Measurements from ENCODE around the gene ADGRG7.

ADGRG7 gene

GRCh38 chr3:100697723-100698285 lies 88.4 kb downstream of the ADGRG7 start:
- Histone ChIP-seq H3K79me2 (ENCODE audit: control insufficient read depth, insufficient read depth, low read length) (no peaks in the 10 kb centered on the region), H3K4me1 (ENCODE audit: control insufficient read depth, low read depth, low read length) (no peaks in the 10 kb centered on the region), H3K23ac (ENCODE audit: low read length) (no peak overlapping the region), H3K27me3 (ENCODE audit: insufficient read depth, low read length, poor library complexity) (no peaks in the 10 kb centered on the region), H4K5ac (ENCODE audit: low read length) (no peak overlapping the region), H2BK15ac (replicated peaks; ENCODE audit: low read depth) (no peak overlapping the region), H3K18ac (ENCODE audit: low read length) (no peak overlapping the region), H2BK120ac (ENCODE audit: low read depth, low read length) (no peak overlapping the region), H3K36me3 (ENCODE audit: control insufficient read depth, insufficient read depth, low read length) (no peaks in the 10 kb centered on the region), H3K56ac (ENCODE audit: low read length) (peak overlapping the region; percentile 53), H3K79me1 (ENCODE audit: low read length) (no peaks in the 10 kb centered on the region), H3K4me2 (ENCODE audit: low read length) (no peak overlapping the region), H4K8ac (ENCODE audit: low read depth, low read length) (no peak overlapping the region), H2BK5ac (ENCODE audit: low read length) (peak overlapping the region; percentile 2), H3K9ac (ENCODE audit: low read length) (no peak overlapping the region), H3K27ac (ENCODE audit: low read depth, low read length) (peak overlapping the region; percentile 1), H3K4me3 (ENCODE audit: low read length) (no peak overlapping the region), H2AK5ac (ENCODE audit: low read length) (no peak overlapping the region), H3K4ac (ENCODE audit: low read depth, low read length) (no peak overlapping the region)
- DNase-seq = no peak
- WGBS (ENCODE audit: extremely low coverage, insufficient coverage, low lambda C conversion rate) = no CpG with 5 or more reads among the region's 5 CpGs

GRCh38 chr3:100698736-100699135 lies 89.3 kb downstream of the ADGRG7 start:
- Histone ChIP-seq H2BK5ac (ENCODE audit: low read length) (no peak overlapping the region), H2AK5ac (ENCODE audit: low read length) (no peak overlapping the region), H3K4ac (ENCODE audit: low read depth, low read length) (no peak overlapping the region), H3K27ac (ENCODE audit: low read depth, low read length) (peak overlapping the region; percentile 58), H3K56ac (ENCODE audit: low read length) (no peak overlapping the region), H3K9ac (ENCODE audit: low read length) (no peak overlapping the region), H2BK15ac (replicated peaks; ENCODE audit: low read depth) (no peak overlapping the region), H2BK120ac (ENCODE audit: low read depth, low read length) (no peak overlapping the region), H3K4me2 (ENCODE audit: low read length) (no peak overlapping the region), H4K5ac (ENCODE audit: low read length) (no peak overlapping the region), H4K8ac (ENCODE audit: low read depth, low read length) (no peak overlapping the region), H3K18ac (ENCODE audit: low read length) (no peak overlapping the region), H3K79me2 (ENCODE audit: control insufficient read depth, insufficient read depth, low read length) (no peaks in the 10 kb centered on the region), H3K4me1 (ENCODE audit: control insufficient read depth, low read depth, low read length) (no peaks in the 10 kb centered on the region), H3K36me3 (ENCODE audit: control insufficient read depth, insufficient read depth, low read length) (no peaks in the 10 kb centered on the region), H3K27me3 (ENCODE audit: insufficient read depth, low read length, poor library complexity) (no peaks in the 10 kb centered on the region), H3K79me1 (ENCODE audit: low read length) (no peaks in the 10 kb centered on the region), H3K23ac (ENCODE audit: low read length) (no peak overlapping the region), H3K4me3 (ENCODE audit: low read length) (no peak overlapping the region)
- peak; percentile 52 for DNase-seq
- no CpG with 5 or more reads among the region's 3 CpGs for WGBS (ENCODE audit: extremely low coverage, insufficient coverage, low lambda C conversion rate)

- Histone ChIP-seq H3K79me1 (ENCODE audit: low read length) (no peaks in the 10 kb centered on the region), H4K8ac (ENCODE audit: low read depth, low read length) (no peak overlapping the region), H2BK15ac (replicated peaks; ENCODE audit: low read depth) (no peak overlapping the region), H3K27ac (ENCODE audit: low read depth, low read length) (no peak overlapping the region), H2BK5ac (ENCODE audit: low read length) (no peak overlapping the region), H3K9ac (ENCODE audit: low read length) (no peak overlapping the region), H3K27me3 (ENCODE audit: insufficient read depth, low read length, poor library complexity) (no peaks in the 10 kb centered on the region), H3K79me2 (ENCODE audit: control insufficient read depth, insufficient read depth, low read length) (no peaks in the 10 kb centered on the region), H3K4me2 (ENCODE audit: low read length) (no peak overlapping the region), H3K36me3 (ENCODE audit: control insufficient read depth, insufficient read depth, low read length) (no peaks in the 10 kb centered on the region), H3K4ac (ENCODE audit: low read depth, low read length) (no peak overlapping the region), H3K23ac (ENCODE audit: low read length) (no peak overlapping the region), H3K4me1 (ENCODE audit: control insufficient read depth, low read depth, low read length) (no peaks in the 10 kb centered on the region), H2BK120ac (ENCODE audit: low read depth, low read length) (no peak overlapping the region), H4K5ac (ENCODE audit: low read length) (no peak overlapping the region), H2AK5ac (ENCODE audit: low read length) (no peak overlapping the region), H3K18ac (ENCODE audit: low read length) (no peak overlapping the region), H3K56ac (ENCODE audit: low read length) (no peak overlapping the region), H3K4me3 (ENCODE audit: low read length) (no peak overlapping the region)
- no CpG with 5 or more reads among the region's 5 CpGs for WGBS (ENCODE audit: extremely low coverage, insufficient coverage, low lambda C conversion rate)
- DNase-seq = no peak
Observed at GRCh38 chr3:100700708-100701107, 91.3 kb downstream of the ADGRG7 start.

GRCh38 chr3:100702082-100702979 lies 92.9 kb downstream of the ADGRG7 start:
- H3K79me2 ChIP-seq (ENCODE audit: control insufficient read depth, insufficient read depth, low read length) = no peaks in the 10 kb centered on the region
- H2BK120ac ChIP-seq (ENCODE audit: low read depth, low read length) = no peak overlapping the region
- no peak overlapping the region for H2AK5ac ChIP-seq (ENCODE audit: low read length)
- H3K23ac ChIP-seq (ENCODE audit: low read length) = no peak overlapping the region
- no peaks in the 10 kb centered on the region for H3K4me1 ChIP-seq (ENCODE audit: control insufficient read depth, low read depth, low read length)
- no peaks in the 10 kb centered on the region for H3K79me1 ChIP-seq (ENCODE audit: low read length)
- no CpG with 5 or more reads among the region's 4 CpGs for WGBS (ENCODE audit: extremely low coverage, insufficient coverage, low lambda C conversion rate)
- H3K36me3 ChIP-seq (ENCODE audit: control insufficient read depth, insufficient read depth, low read length) = no peaks in the 10 kb centered on the region
- H3K56ac ChIP-seq (ENCODE audit: low read length) = no peak overlapping the region
- no peaks in the 10 kb centered on the region for H3K27me3 ChIP-seq (ENCODE audit: insufficient read depth, low read length, poor library complexity)
- no peak overlapping the region for H3K27ac ChIP-seq (ENCODE audit: low read depth, low read length)
- DNase-seq = no peak
- no peak overlapping the region for H2BK15ac ChIP-seq (replicated peaks; ENCODE audit: low read depth)
- H4K5ac ChIP-seq (ENCODE audit: low read length) = no peak overlapping the region
- H3K4ac ChIP-seq (ENCODE audit: low read depth, low read length) = no peak overlapping the region
- H3K18ac ChIP-seq (ENCODE audit: low read length) = no peak overlapping the region
- H3K4me2 ChIP-seq (ENCODE audit: low read length) = no peak overlapping the region
- no peak overlapping the region for H3K4me3 ChIP-seq (ENCODE audit: low read length)
- no peak overlapping the region for H2BK5ac ChIP-seq (ENCODE audit: low read length)
- H4K8ac ChIP-seq (ENCODE audit: low read depth, low read length) = no peak overlapping the region
- H3K9ac ChIP-seq (ENCODE audit: low read length) = no peak overlapping the region

- Histone ChIP-seq H3K36me3 (ENCODE audit: control insufficient read depth, insufficient read depth, low read length) (no peaks in the 10 kb centered on the region), H3K27me3 (ENCODE audit: insufficient read depth, low read length, poor library complexity) (no peaks in the 10 kb centered on the region), H3K4me2 (ENCODE audit: low read length) (no peak overlapping the region), H3K18ac (ENCODE audit: low read length) (no peak overlapping the region), H3K4me1 (ENCODE audit: control insufficient read depth, low read depth, low read length) (no peaks in the 10 kb centered on the region), H3K79me2 (ENCODE audit: control insufficient read depth, insufficient read depth, low read length) (no peaks in the 10 kb centered on the region), H4K8ac (ENCODE audit: low read depth, low read length) (no peak overlapping the region), H2BK5ac (ENCODE audit: low read length) (no peak overlapping the region), H3K4ac (ENCODE audit: low read depth, low read length) (no peak overlapping the region), H3K23ac (ENCODE audit: low read length) (no peak overlapping the region), H3K27ac (ENCODE audit: low read depth, low read length) (no peak overlapping the region), H2BK15ac (replicated peaks; ENCODE audit: low read depth) (no peak overlapping the region), H4K5ac (ENCODE audit: low read length) (no peak overlapping the region), H2BK120ac (ENCODE audit: low read depth, low read length) (no peak overlapping the region), H3K56ac (ENCODE audit: low read length) (no peak overlapping the region), H3K79me1 (ENCODE audit: low read length) (no peaks in the 10 kb centered on the region), H3K9ac (ENCODE audit: low read length) (no peak overlapping the region), H3K4me3 (ENCODE audit: low read length) (no peak overlapping the region), H2AK5ac (ENCODE audit: low read length) (no peak overlapping the region)
- no peak for DNase-seq
- WGBS (ENCODE audit: extremely low coverage, insufficient coverage, low lambda C conversion rate) = no CpG with 5 or more reads among the region's 5 CpGs
Observed at GRCh38 chr3:100702980-100703345, 93.6 kb downstream of the ADGRG7 start.

Measured in mesendoderm (in vitro differentiated cells).